HUDEP-2 (cell line): ENCODE data around the gene CLDN2.

Source experiments
- DNase-seq, 76 experiments: peaks; one replicate each; lab custom pipeline; 2025; ENCODE audit not compliant: unreplicated experiment in 76 of 76; lab: John Stamatoyannopoulos, UW

CLDN2 gene

GRCh38 chrX:106955004-106955772 is 35.0 kb downstream of the CLDN2 start:
- DNase-seq = no peak

GRCh38 chrX:106957856-106958255 is 37.7 kb downstream of the CLDN2 start:
- DNase-seq = no peak

- peak in 1 of 76 experiments; percentile 0 for DNase-seq
Observed at GRCh38 chrX:106959901-106960300, 39.7 kb downstream of the CLDN2 start.

- DNase-seq = no peak
Observed at GRCh38 chrX:106963111-106963510, 42.9 kb downstream of the CLDN2 start.

DNA sequence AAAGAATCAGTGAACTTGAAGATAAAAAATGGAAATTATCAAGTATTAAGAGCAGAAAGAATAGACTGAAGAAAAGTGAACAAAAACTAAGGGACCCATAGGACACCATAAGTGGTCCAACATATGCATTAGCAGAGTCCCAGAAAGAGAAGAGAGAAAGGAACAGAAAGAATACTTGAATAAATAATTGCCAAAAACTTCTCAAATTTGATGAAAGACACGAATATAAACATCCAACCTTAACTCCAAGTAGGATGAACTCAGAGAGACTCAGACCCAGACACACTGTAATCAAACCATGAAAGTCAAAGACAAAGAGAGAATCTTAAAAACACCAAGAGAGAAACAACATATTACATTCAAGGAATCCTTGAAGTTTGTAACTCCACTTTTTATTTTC is 44.1 kb downstream of the CLDN2 start:
- no peak for DNase-seq

- DNase-seq = peak in 2 of 76 experiments; percentile 0
Observed at GRCh38 chrX:106966547-106966946, 46.3 kb downstream of the CLDN2 start.

- DNase-seq = no peak
Observed at GRCh38 chrX:106972896-106973295, 52.7 kb downstream of the CLDN2 start.

DNA sequence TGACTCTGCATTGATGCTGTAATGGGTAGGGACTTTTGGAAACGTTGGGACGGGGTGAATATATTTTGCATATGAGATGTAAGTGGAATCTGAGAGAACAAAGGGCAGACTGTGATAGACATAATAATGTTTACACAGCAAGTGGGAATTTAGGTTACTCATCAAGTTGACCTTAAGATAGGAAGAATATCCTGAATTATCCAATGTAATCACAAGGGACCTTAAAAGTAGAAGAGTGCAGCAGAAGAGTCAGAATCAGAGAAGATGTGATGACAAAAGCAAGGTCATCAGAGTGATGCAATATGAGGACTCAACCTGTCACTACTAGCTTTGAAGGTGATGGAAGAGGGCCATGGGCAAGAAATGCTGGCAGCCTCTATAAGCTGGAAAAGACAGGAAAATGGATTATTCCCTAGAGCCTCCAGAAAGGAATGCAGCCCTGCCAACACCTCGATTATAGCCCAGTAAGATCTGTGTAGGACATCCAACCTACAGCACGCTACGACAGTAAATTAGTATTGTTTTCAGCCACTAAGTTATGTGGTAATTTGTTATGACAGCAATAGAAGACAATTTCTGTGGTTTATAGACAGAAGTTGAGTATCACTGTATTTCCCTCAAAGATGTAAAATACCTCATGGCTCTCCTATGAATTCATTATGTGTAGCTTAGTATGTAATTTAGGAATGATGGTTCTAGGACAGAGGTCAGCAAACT is 53.4 kb downstream of the CLDN2 start:
- no peak for DNase-seq

DNA sequence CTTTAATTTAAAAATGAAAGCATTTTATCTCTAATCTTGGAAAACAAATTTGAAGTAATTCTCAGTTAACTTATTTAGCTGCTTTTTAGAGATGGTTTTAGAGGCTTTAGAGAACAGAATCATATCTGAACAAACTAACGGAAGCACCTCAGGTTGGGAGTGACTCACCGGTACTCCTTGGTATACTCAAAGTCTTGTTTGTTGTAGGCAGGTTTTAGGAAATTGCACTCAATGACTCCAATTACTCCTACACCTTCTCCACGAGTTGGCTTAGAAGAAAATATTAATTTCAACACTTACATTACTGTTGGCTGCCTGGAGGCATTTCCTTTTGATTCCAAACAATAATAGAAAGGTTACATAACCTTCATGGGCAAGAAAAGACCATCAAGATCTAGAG is 56.2 kb downstream of the CLDN2 start:
- DNase-seq = no peak
